Activated CD4-positive, alpha-beta T cell treated with anti-CD3 and anti-CD28 coated beads for 36 hours (primary cell): ENCODE data around the gene LCLAT1. TPM values are rescaled to one million over a fixed set of nuclear protein-coding genes. Genes with fewer than 3 reads are reported as not detected.
"Not testable (repeated sequence)": the region's sequence is repeated elsewhere in the genome, so short reads cannot be mapped to it uniquely, and the experiment has no call there.

Source experiments
- ATAC-seq: fragments of 200-7000 bp; cut with Tn5 transposase; one replicate; pipeline ENCODE4 v1.10.0; 2021; ENCODE audit warnings: mild to moderate bottlenecking, moderate library complexity
- CTCF ChIA-PET: fragments of 350-600 bp; sonication (Branson Sonifier 250); formaldehyde crosslinking; loops from one replicate; lab custom pipeline; 2021; ENCODE audit warnings: antibody characterized with exemption; lab: Charles Lee
- POLR2A ChIA-PET: fragments of 350-600 bp; sonication (Branson Sonifier 250); formaldehyde crosslinking; loops from one replicate; lab custom pipeline; 2021; ENCODE audit warnings: antibody characterized with exemption, inconsistent platforms; lab: Charles Lee
- DNase-seq: peaks from one replicate; pipeline ENCODE4 v3.0.0-alpha.2; 2020
- H3K27ac Mint-ChIP-seq: one replicate; pipeline ENCODE4 v1.8.0; 2021; ENCODE audit warnings: mixed read lengths
- H3K27me3 Mint-ChIP-seq: one replicate; pipeline ENCODE4 v1.8.0; 2021; ENCODE audit warnings: mixed read lengths
- H3K36me3 Mint-ChIP-seq: one replicate; pipeline ENCODE4 v1.8.0; 2021; ENCODE audit warnings: low read depth, mixed read lengths
- H3K4me1 Mint-ChIP-seq: one replicate; pipeline ENCODE4 v1.8.0; 2021; ENCODE audit warnings: mixed read lengths
- H3K4me3 Mint-ChIP-seq: one replicate; pipeline ENCODE4 v1.8.0; 2021; ENCODE audit warnings: mild to moderate bottlenecking, moderate library complexity, mixed read lengths
- H3K9me3 Mint-ChIP-seq: one replicate; pipeline ENCODE4 v1.8.0; 2021; ENCODE audit warnings: low read depth, mixed read lengths
- intact Hi-C, 2 experiments: fragments of 100-400 bp; cut with DNase I in 1 of 2; cut with micrococcal nuclease in 1 of 2; formaldehyde crosslinking; loops; one replicate each; pipeline versions ENCODE4 v1.14.2 to v1.15.1; 2022 to 2024; cut with DNase I, micrococcal nuclease
- total RNA-seq, 2 experiments: library from RNA; stranded (reverse); gene quantifications; one replicate each; pipeline ENCODE4 v1.2.3, GENCODE V29; 2021

Gene LCLAT1
- total RNA-seq, 2 experiments from 2014 or later: 18.5 to 21.7 TPM

DNA sequence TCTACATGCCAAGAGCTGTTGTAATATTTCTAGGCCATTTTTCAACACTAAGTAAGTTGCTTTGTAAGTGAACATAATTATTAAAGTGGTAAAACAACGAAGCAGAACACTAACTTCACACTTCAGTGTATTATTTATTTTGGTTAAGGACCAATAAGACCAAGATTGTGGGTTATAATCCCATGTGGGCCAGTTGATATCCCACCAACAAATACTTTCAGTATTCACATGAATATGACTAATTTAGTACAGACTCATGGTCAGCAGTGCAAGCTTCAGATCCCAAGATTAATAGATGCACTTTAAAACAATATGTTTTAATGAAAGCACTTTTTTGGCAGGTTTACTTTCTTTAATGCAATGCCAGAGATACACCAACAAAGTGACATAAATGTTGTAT is 154.3 kb downstream of the LCLAT1 start:
- CTCF ChIA-PET: interaction anchor here (1.0 to 1.2 kb wide), 2 partner anchors 10 to 393 kb away, joined by 3 read pairs; no protein-coding TSS in a partner anchor
- POLR2A ChIA-PET: no interaction called here
- Mint-ChIP-seq H3K4me3 (no peak overlapping the region), H3K4me1 (no peaks in the 10 kb centered on the region), H3K36me3 (peaks cover 33% of the 10 kb centered on the region), H3K27me3 (no peaks in the 10 kb centered on the region), H3K27ac (no peak overlapping the region), H3K9me3 (peaks cover 11% of the 10 kb centered on the region)
- DNase-seq (no peak), ATAC-seq (no peak)
- intact Hi-C loops: no loop called here

GRCh38 chr2:30605197-30605596 is 158.2 kb downstream of the LCLAT1 start:
- DNase-seq: no peak
- POLR2A ChIA-PET: no interaction called here

GRCh38 chr2:30608643-30609042 is 161.6 kb downstream of the LCLAT1 start:
- CTCF ChIA-PET: no interaction called here

More at GRCh38 chr2:30605197-30605596, 158.2 kb downstream of the LCLAT1 start:
- Mint-ChIP-seq H3K27ac (no peak overlapping the region), H3K4me3 (no peak overlapping the region), H3K4me1 (no peaks in the 10 kb centered on the region), H3K9me3 (peaks cover under 1% of the 10 kb centered on the region), H3K36me3 (peaks cover 17% of the 10 kb centered on the region), H3K27me3 (no peaks in the 10 kb centered on the region)
- ATAC-seq: no peak
- CTCF ChIA-PET: interaction anchor here (0.6 to 1.1 kb wide), 2 partner anchors 14 to 398 kb away, joined by 3 read pairs; no protein-coding TSS in a partner anchor
- intact Hi-C loops: no loop called here

DNA sequence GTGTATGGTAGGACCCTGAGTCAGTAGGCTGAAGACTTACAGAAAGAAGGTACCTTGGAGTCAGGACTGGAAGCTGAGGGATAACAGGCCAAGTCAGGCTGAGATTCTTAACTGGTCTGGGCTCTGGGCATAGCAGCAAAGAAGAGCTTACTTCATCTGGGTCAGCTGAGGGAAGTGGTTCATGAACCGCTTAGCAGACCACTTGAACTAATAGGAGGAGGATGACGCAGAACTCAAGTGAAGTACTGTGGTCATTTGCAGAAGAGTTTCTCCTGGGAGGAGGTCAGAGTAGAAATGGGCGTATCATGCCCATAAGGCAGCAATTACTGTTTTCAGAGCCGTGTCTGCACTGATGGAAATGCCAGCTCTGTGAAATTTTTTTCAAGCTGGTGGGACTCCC is 164.5 kb downstream of the LCLAT1 start:
- peaks cover 14% of the 10 kb centered on the region for H3K36me3 Mint-ChIP-seq
- CTCF ChIA-PET: interaction anchor here (0.9 to 1.3 kb wide), 2 partner anchors 100 to 460 kb away, joined by 3 read pairs; no protein-coding TSS in a partner anchor
- POLR2A ChIA-PET: no interaction called here
- intact Hi-C loops: no loop called here
- no peaks in the 10 kb centered on the region for H3K27me3 Mint-ChIP-seq
- H3K4me1 Mint-ChIP-seq: no peaks in the 10 kb centered on the region
- ATAC-seq (no peak), DNase-seq (no peak)
- H3K4me3 Mint-ChIP-seq: no peak overlapping the region
- H3K27ac Mint-ChIP-seq: no peak overlapping the region
- H3K9me3 Mint-ChIP-seq: no peaks in the 10 kb centered on the region

More at GRCh38 chr2:30608643-30609042, 161.6 kb downstream of the LCLAT1 start:
- Mint-ChIP-seq H3K27ac (no peak overlapping the region), H3K36me3 (peaks cover 13% of the 10 kb centered on the region), H3K4me3 (no peak overlapping the region), H3K9me3 (no peaks in the 10 kb centered on the region), H3K27me3 (no peaks in the 10 kb centered on the region), H3K4me1 (no peaks in the 10 kb centered on the region)
- intact Hi-C loops: no loop called here
- POLR2A ChIA-PET: no interaction called here
- ATAC-seq (no peak), DNase-seq (no peak)

DNA sequence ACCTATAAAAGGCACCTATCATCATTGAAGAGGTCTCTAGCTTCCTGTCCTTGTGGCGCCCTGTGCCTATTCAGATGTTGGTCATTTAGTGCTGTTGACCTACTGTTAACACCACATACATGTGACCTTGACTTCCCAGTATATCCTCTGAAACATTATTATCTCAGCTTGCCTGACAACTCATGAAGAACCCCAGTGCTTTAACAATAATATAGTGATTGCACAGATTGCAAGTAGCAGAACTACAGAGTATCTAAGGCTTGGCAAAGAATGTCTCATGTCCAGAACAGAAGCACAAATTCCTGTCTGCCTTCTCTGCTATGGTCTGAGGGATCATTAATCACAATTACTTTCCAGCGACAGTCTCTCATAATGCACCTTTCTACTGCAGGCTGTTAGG is 165.3 kb downstream of the LCLAT1 start:
- no peaks in the 10 kb centered on the region for H3K4me1 Mint-ChIP-seq
- H3K27me3 Mint-ChIP-seq: no peaks in the 10 kb centered on the region
- intact Hi-C loops: no loop called here
- CTCF ChIA-PET: interaction anchor here (0.6 to 1.3 kb wide), 3 partner anchors 99 to 1363 kb away, joined by 3 read pairs; no protein-coding TSS in a partner anchor
- H3K4me3 Mint-ChIP-seq: no peak overlapping the region
- ATAC-seq (no peak), DNase-seq (no peak)
- no peaks in the 10 kb centered on the region for H3K9me3 Mint-ChIP-seq
- POLR2A ChIA-PET: no interaction called here
- peaks cover 13% of the 10 kb centered on the region for H3K36me3 Mint-ChIP-seq
- no peak overlapping the region for H3K27ac Mint-ChIP-seq

- ATAC-seq (no peak), DNase-seq (no peak)
- POLR2A ChIA-PET: no interaction called here
- CTCF ChIA-PET: interaction anchor here (1.3 kb wide), 1 partner anchor 462 kb away, joined by 3 read pairs; no protein-coding TSS in a partner anchor
- Mint-ChIP-seq H3K9me3 (no peaks in the 10 kb centered on the region), H3K27me3 (no peaks in the 10 kb centered on the region), H3K4me3 (no peak overlapping the region), H3K4me1 (no peaks in the 10 kb centered on the region), H3K27ac (no peak overlapping the region), H3K36me3 (peaks cover 10% of the 10 kb centered on the region)
- intact Hi-C loops: no loop called here
These were observed 166.0 kb downstream of the LCLAT1 start for GRCh38 chr2:30613001-30613400.

DNA sequence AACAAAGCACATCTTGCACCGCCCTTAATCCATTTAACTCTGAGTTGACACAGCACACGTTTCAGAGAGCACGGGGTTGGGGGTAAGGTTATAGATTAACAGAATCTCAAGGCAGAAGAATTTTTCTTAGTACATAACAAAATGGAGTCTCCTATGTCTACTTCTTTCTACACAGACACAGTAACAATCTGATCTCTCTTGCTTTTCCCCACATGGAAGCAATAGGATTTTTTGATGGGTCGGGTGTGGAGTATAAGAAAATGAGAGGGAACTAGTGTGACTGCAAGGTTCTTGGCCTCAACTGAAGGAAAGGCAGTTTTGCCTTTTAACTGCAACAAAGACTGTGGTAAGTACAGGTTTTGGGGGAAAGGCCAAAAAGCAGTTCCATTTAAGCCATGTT is 167.2 kb downstream of the LCLAT1 start:
- CTCF ChIA-PET, H3K9me3 Mint-ChIP-seq, POLR2A ChIA-PET, DNase-seq, H3K27ac Mint-ChIP-seq, ATAC-seq, H3K27me3 Mint-ChIP-seq, H3K4me3 Mint-ChIP-seq, intact Hi-C loops, H3K36me3 Mint-ChIP-seq, H3K4me1 Mint-ChIP-seq: not testable (repeated sequence)

DNA sequence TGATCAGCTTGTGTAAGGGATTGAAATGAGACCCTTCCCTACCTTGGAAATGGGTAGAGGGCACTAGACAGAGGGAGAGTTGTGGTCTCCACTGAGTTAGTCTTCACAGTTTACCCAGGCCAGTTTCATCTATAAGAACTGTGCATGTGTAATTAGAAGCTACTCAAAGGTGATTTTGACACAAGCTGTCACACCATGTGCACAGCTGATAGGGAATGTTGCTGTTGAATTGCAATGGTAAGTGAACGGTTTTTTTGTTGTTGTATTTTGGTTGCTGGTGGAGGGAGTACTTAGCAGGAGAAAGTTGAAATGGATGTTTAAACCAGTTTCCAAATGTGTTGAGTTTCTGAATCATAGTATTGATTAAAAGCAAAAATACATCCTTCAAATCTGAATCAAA is 168.9 kb downstream of the LCLAT1 start:
- intact Hi-C loops: no loop called here
- ATAC-seq: no peak
- Mint-ChIP-seq H3K9me3 (no peaks in the 10 kb centered on the region), H3K4me1 (no peaks in the 10 kb centered on the region), H3K36me3 (peaks cover 6% of the 10 kb centered on the region), H3K27me3 (no peaks in the 10 kb centered on the region), H3K4me3 (no peak overlapping the region), H3K27ac (no peak overlapping the region)
- POLR2A ChIA-PET: no interaction called here
- CTCF ChIA-PET: interaction anchor here (1.5 kb wide), 1 partner anchor 14 kb away, joined by 6 read pairs; no protein-coding TSS in a partner anchor
- no peak for DNase-seq

GRCh38 chr2:30620102-30620501 is 173.1 kb downstream of the LCLAT1 start:
- H3K4me3 Mint-ChIP-seq: no peak overlapping the region
- no peaks in the 10 kb centered on the region for H3K9me3 Mint-ChIP-seq
- ATAC-seq (no peak), DNase-seq (no peak)
- peaks cover 6% of the 10 kb centered on the region for H3K4me1 Mint-ChIP-seq
- POLR2A ChIA-PET: no interaction called here
- intact Hi-C loops: no loop called here
- peaks cover 26% of the 10 kb centered on the region for H3K36me3 Mint-ChIP-seq
- H3K27me3 Mint-ChIP-seq: no peaks in the 10 kb centered on the region
- H3K27ac Mint-ChIP-seq: no peak overlapping the region
- CTCF ChIA-PET: interaction anchor here (0.8 to 1.0 kb wide), 2 partner anchors 38 to 456 kb away, joined by 3 read pairs; no protein-coding TSS in a partner anchor

GRCh38 chr2:30621836-30622235 is 174.8 kb downstream of the LCLAT1 start:
- H3K9me3 Mint-ChIP-seq: no peaks in the 10 kb centered on the region
- H3K4me3 Mint-ChIP-seq: no peak overlapping the region

GRCh38 chr2:30622452-30622851 is 175.4 kb downstream of the LCLAT1 start:
- H3K27ac Mint-ChIP-seq: no peak overlapping the region
- H3K27me3 Mint-ChIP-seq: no peaks in the 10 kb centered on the region
- no peak for DNase-seq
- CTCF ChIA-PET: interaction anchor here (0.6 to 1.8 kb wide), 4 partner anchors 84 to 430 kb away, joined by 3 to 6 read pairs (median 4); no protein-coding TSS in a partner anchor
- POLR2A ChIA-PET: no interaction called here
- H3K9me3 Mint-ChIP-seq: no peaks in the 10 kb centered on the region
- intact Hi-C loops: no loop called here
- ATAC-seq: no peak
- H3K36me3 Mint-ChIP-seq: peaks cover 24% of the 10 kb centered on the region
- peaks cover 23% of the 10 kb centered on the region for H3K4me1 Mint-ChIP-seq
- H3K4me3 Mint-ChIP-seq: no peak overlapping the region

More at GRCh38 chr2:30621836-30622235, 174.8 kb downstream of the LCLAT1 start:
- Mint-ChIP-seq H3K4me1 (peaks cover 18% of the 10 kb centered on the region), H3K36me3 (peaks cover 24% of the 10 kb centered on the region), H3K27me3 (no peaks in the 10 kb centered on the region), H3K27ac (no peak overlapping the region)
- ATAC-seq: no peak
- intact Hi-C loops: no loop called here
- no peak for DNase-seq
- ChIA-PET POLR2A (no interaction called here), CTCF (interaction anchor here (0.7 kb wide), 1 partner anchor 429 kb away, joined by 3 read pairs; no protein-coding TSS in a partner anchor)

GRCh38 chr2:30625276-30625675 is 178.2 kb downstream of the LCLAT1 start:
- ATAC-seq: no peak
- intact Hi-C loops: loop anchor here in 1 of 2 experiments (5.0 kb wide), 1 partner anchor 418 kb away; no protein-coding TSS in a partner anchor
- peaks cover 24% of the 10 kb centered on the region for H3K36me3 Mint-ChIP-seq
- CTCF ChIA-PET: interaction anchor here (0.7 kb wide), 1 partner anchor 86 kb away, joined by 4 read pairs; no protein-coding TSS in a partner anchor
- H3K4me1 Mint-ChIP-seq: peaks cover 28% of the 10 kb centered on the region
- H3K4me3 Mint-ChIP-seq: no peak overlapping the region
- no peaks in the 10 kb centered on the region for H3K27me3 Mint-ChIP-seq
- DNase-seq: no peak
- POLR2A ChIA-PET: interaction anchor here (0.7 kb wide), 1 partner anchor 50 kb away, joined by 3 read pairs; no protein-coding TSS in a partner anchor
- H3K9me3 Mint-ChIP-seq: no peaks in the 10 kb centered on the region
- no peak overlapping the region for H3K27ac Mint-ChIP-seq
